Measurements from ENCODE around the gene EFCC1. TPM values are rescaled to one million over a fixed set of nuclear protein-coding genes. Genes with fewer than 3 reads are reported as not detected.
"Not testable (repeated sequence)": the region's sequence is repeated elsewhere in the genome, so short reads cannot be mapped to it uniquely, and the experiment has no call there.

Gene EFCC1
- total and polyA plus RNA-seq, 2 experiments from 2014 or later = 0.23 to 0.50 TPM

DNA sequence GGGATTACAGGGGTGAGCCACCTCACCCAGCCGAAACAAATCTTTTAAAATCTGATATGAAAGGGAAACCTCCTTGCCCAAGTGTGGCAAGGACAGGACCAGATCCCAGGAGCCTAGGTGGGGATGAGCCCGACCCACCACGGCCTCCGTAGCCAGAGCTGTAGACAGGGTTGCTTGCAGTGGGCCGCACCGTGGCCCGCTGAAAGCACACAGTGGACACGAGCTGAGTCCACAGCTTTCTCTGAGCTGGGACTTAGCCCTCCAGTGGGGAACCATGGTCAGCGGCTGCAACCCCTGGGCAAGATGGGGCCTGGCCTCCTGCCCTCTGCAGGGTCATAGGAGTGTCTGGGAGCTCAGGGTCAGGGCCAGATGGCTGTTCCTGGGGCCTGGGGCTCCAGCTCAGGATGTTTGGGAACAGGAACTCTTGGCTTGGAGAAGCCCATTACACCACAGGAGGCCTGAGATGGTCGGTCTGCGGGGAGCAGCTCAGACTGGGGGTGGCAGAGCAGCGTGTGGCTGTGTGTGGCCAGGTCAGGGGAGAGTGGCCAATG is 84.1 kb downstream of the EFCC1 start:
- H3K4me3 ChIP-seq = no peak overlapping the region
- TF ChIP-seq, protein P1, sequence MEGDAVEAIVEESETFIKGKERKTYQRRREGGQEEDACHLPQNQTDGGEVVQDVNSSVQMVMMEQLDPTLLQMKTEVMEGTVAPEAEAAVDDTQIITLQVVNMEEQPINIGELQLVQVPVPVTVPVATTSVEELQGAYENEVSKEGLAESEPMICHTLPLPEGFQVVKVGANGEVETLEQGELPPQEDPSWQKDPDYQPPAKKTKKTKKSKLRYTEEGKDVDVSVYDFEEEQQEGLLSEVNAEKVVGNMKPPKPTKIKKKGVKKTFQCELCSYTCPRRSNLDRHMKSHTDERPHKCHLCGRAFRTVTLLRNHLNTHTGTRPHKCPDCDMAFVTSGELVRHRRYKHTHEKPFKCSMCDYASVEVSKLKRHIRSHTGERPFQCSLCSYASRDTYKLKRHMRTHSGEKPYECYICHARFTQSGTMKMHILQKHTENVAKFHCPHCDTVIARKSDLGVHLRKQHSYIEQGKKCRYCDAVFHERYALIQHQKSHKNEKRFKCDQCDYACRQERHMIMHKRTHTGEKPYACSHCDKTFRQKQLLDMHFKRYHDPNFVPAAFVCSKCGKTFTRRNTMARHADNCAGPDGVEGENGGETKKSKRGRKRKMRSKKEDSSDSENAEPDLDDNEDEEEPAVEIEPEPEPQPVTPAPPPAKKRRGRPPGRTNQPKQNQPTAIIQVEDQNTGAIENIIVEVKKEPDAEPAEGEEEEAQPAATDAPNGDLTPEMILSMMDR (IDR thresholded peaks at IDR 0.05; ENCODE audit: poor library complexity) = no peak
- TF ChIP-seq EZH2 (IDR thresholded peaks at IDR 0.05; ENCODE audit: borderline replicate concordance) (no peak), EZH2phosphoT487 (IDR thresholded peaks at IDR 0.05; ENCODE audit: low read depth, severe bottlenecking, unreplicated experiment) (no peak)
- no peak overlapping the region for H2AFZ ChIP-seq
- DNase-seq (ENCODE audit: low spot score) = no peak
- no peaks in the 10 kb centered on the region for H3K9me3 ChIP-seq (ENCODE audit: low read depth)
- no peaks in the 10 kb centered on the region for H3K4me1 ChIP-seq (ENCODE audit: insufficient read depth)
- H3K79me2 ChIP-seq = no peaks in the 10 kb centered on the region
- no peaks in the 10 kb centered on the region for H3K36me3 ChIP-seq (replicated peaks; ENCODE audit: insufficient read depth, low read depth)
- no peaks in the 10 kb centered on the region for H3K27me3 ChIP-seq
- no peaks in the 10 kb centered on the region for H3K9me2 ChIP-seq (replicated peaks; ENCODE audit: insufficient read depth)
- no peak overlapping the region for H3K27ac ChIP-seq
- no peaks in the 10 kb centered on the region for H4K20me1 ChIP-seq (ENCODE audit: insufficient read depth, poor library complexity, severe bottlenecking)
- no peak overlapping the region for H3K4me2 ChIP-seq
- 94% methylated on average over 12 of the region's 12 CpGs for WGBS (ENCODE audit: low lambda C conversion rate, missing lambda C conversion rate)

DNA sequence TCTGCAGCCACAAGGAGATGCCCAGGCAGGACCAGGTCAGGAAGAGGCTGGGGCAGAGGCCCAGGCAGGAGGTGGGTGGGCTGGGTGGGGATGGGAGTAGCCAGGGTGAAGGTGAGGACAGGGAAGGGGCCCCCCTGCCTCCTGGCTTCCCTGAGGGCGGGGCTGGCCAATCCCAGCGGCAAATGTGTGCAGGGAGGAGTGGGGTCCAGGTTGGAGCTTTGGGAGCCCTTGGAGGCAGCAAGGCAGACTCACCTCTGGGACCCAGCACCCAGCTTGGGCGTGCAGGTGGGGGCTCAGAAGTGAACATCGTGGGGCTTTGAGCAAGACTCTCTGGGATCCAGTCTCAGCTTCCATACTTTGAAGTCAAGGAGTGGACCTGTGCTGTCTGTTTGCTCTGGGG is 84.7 kb downstream of the EFCC1 start:
- Histone ChIP-seq H2AFZ (no peak overlapping the region), H3K9me2 (replicated peaks; ENCODE audit: insufficient read depth) (no peaks in the 10 kb centered on the region), H4K20me1 (ENCODE audit: insufficient read depth, poor library complexity, severe bottlenecking) (no peaks in the 10 kb centered on the region), H3K9me3 (ENCODE audit: low read depth) (no peaks in the 10 kb centered on the region), H3K79me2 (no peaks in the 10 kb centered on the region), H3K36me3 (replicated peaks; ENCODE audit: insufficient read depth, low read depth) (no peaks in the 10 kb centered on the region), H3K4me2 (no peak overlapping the region), H3K27ac (no peak overlapping the region), H3K4me3 (no peak overlapping the region), H3K4me1 (ENCODE audit: insufficient read depth) (no peaks in the 10 kb centered on the region), H3K27me3 (no peaks in the 10 kb centered on the region)
- no peak for DNase-seq (ENCODE audit: low spot score)
- WGBS (ENCODE audit: low lambda C conversion rate, missing lambda C conversion rate) = 96% methylated on average over 4 of the region's 4 CpGs
- TF ChIP-seq EZH2 (IDR thresholded peaks at IDR 0.05; ENCODE audit: borderline replicate concordance) (no peak), EZH2phosphoT487 (IDR thresholded peaks at IDR 0.05; ENCODE audit: low read depth, severe bottlenecking, unreplicated experiment) (no peak)
- TF ChIP-seq, protein P1 (IDR thresholded peaks at IDR 0.05; ENCODE audit: poor library complexity) = no peak

DNA sequence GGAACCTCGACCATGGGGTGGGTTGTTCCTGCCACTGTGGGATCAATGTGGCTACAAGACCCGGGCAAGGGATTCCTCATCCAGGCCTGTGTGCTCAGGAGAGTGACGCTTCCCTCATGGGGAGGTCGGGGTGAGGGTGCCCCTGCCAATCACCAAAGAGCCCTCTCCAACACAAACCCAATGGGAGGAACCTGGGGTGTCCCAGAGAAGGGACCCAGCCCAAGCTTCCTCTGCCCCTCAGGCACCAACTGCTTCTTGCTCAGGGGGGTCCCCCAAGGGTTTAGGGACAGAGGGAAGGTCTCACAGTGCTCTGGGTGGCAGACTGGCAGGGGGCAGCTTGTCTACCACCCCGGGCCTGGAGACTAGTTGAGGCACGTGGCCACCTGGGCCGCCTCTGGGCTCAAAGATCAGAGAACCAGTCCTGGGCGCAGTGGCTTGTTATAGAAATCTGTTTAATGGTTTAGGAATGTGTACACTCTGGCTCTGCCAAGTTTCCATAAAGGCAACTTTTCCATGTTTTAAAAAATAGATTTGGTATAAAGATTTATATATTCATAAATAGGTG is 86.1 kb downstream of the EFCC1 start:
- H2AFZ ChIP-seq = no peak overlapping the region
- H3K9me2 ChIP-seq (replicated peaks; ENCODE audit: insufficient read depth) = no peaks in the 10 kb centered on the region
- TF ChIP-seq EZH2 (IDR thresholded peaks at IDR 0.05; ENCODE audit: borderline replicate concordance) = no peak
- TF ChIP-seq, protein P1 (IDR thresholded peaks at IDR 0.05; ENCODE audit: poor library complexity) = no peak
- no peak for TF ChIP-seq EZH2phosphoT487 (IDR thresholded peaks at IDR 0.05; ENCODE audit: low read depth, severe bottlenecking, unreplicated experiment)
- no peaks in the 10 kb centered on the region for H4K20me1 ChIP-seq (ENCODE audit: insufficient read depth, poor library complexity, severe bottlenecking)
- no peaks in the 10 kb centered on the region for H3K9me3 ChIP-seq (ENCODE audit: low read depth)
- no peak overlapping the region for H3K4me2 ChIP-seq
- no peak overlapping the region for H3K4me3 ChIP-seq
- DNase-seq (ENCODE audit: low spot score) = no peak
- H3K27ac ChIP-seq = peak overlapping the region; percentile 84
- 88% methylated on average over 8 of the region's 8 CpGs for WGBS (ENCODE audit: low lambda C conversion rate, missing lambda C conversion rate)
- no peaks in the 10 kb centered on the region for H3K36me3 ChIP-seq (replicated peaks; ENCODE audit: insufficient read depth, low read depth)
- H3K4me1 ChIP-seq (ENCODE audit: insufficient read depth) = no peaks in the 10 kb centered on the region
- no peaks in the 10 kb centered on the region for H3K79me2 ChIP-seq
- H3K27me3 ChIP-seq = no peaks in the 10 kb centered on the region

DNA sequence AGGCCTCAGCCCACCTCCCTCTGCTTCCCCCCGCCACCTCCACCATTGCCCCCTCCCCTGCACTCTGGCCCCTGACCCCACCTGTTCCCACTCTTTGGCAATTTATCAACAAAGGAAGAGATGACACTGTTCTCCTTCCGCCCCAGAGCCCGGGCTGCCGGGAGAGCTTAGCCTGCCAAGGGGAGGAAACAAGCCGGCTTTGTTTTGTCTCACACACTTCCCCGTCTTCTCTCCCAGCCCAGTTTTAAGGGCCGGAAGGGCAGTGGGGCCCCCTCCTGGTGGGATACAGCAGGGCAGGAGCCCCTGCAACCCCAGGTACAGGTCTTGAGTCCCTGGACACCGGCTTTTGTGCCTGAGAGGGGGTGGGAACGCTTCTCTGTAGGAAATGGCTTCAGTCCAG is 86.8 kb downstream of the EFCC1 start:
- not testable (repeated sequence) for H3K36me3 ChIP-seq (replicated peaks; ENCODE audit: insufficient read depth, low read depth); H3K4me1 ChIP-seq (ENCODE audit: insufficient read depth); H3K9me3 ChIP-seq (ENCODE audit: low read depth); H3K4me2 ChIP-seq; H2AFZ ChIP-seq; H3K4me3 ChIP-seq; H4K20me1 ChIP-seq (ENCODE audit: insufficient read depth, poor library complexity, severe bottlenecking); H3K79me2 ChIP-seq; DNase-seq (ENCODE audit: low spot score); H3K27me3 ChIP-seq; H3K27ac ChIP-seq; H3K9me2 ChIP-seq (replicated peaks; ENCODE audit: insufficient read depth)
- WGBS (ENCODE audit: low lambda C conversion rate, missing lambda C conversion rate) = 17% methylated on average over 2 of the region's 9 CpGs

DNA sequence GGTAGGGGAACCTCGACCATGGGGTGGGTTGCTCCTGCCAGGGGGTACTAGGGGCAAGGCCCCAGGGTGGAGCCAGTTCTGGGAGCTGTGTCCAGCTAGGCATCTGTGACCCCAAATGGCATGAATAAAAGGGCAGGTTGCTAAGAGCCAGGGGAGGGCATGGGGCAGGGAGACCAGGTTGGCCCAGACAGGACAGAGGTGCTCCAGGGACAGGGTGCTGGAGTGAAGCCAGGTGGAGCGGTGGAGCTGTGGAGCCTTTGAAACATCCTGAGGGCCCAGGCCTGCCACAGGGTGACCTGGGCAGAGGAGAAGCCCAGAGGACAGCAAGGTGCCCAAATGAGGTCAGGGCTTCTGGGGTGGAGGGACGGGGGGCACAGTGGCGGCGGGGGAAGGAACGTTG is 87.2 kb downstream of the EFCC1 start:
- not testable (repeated sequence) for H2AFZ ChIP-seq; H4K20me1 ChIP-seq (ENCODE audit: insufficient read depth, poor library complexity, severe bottlenecking); H3K4me1 ChIP-seq (ENCODE audit: insufficient read depth); DNase-seq (ENCODE audit: low spot score); H3K9me2 ChIP-seq (replicated peaks; ENCODE audit: insufficient read depth); H3K4me2 ChIP-seq; H3K4me3 ChIP-seq; H3K9me3 ChIP-seq (ENCODE audit: low read depth); H3K36me3 ChIP-seq (replicated peaks; ENCODE audit: insufficient read depth, low read depth); H3K79me2 ChIP-seq; H3K27me3 ChIP-seq; H3K27ac ChIP-seq
- WGBS (ENCODE audit: low lambda C conversion rate, missing lambda C conversion rate) = no CpG with 5 or more reads among the region's 6 CpGs
